ENCODE data around the gene NME1. TPM values are rescaled to one million over a fixed set of nuclear protein-coding genes. Genes with fewer than 3 reads are reported as not detected.

NME1 gene
- total RNA-seq, 2 experiments from 2014 or later = 11.0 to 15.6 TPM

DNA sequence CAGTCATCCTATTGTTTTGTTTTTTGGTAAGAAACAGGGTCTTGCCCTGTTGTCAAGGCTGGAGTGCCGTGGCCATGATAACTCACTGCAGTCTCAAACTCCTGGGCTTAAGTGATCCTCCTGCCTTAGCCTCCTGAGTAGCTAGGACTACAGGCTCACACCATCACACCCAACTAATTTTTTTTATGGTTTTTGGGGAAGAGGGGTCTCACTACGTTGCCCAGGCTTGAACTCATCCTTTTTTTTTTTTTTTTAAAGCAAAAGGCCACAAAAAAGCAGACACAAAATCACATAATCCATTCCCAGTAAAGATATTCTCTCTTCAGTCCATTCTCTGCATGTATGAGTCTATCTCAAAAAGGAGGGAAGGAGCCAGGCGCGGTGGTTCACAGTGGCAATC, 38.2 kb upstream of the NME1 start:
- intact Hi-C loops (cut with DNase I, micrococcal nuclease) = no loop called here
- Histone ChIP-seq H3K9me3 (ENCODE audit: control insufficient read depth in 1 of 2, insufficient read depth in 1 of 2, low read length in 2 of 2) (no peaks in the 10 kb centered on the region), H3K27me3 (ENCODE audit: control insufficient read depth in 1 of 2, insufficient read depth in 2 of 2, low read length in 2 of 2) (no peaks in the 10 kb centered on the region), H3K4me3 (ENCODE audit: low read length) (no peak overlapping the region), H3K36me3 (ENCODE audit: insufficient read depth, low read length) (no peaks in the 10 kb centered on the region), H3K27ac (ENCODE audit: low read depth in 1 of 2, low read length in 2 of 2) (no peak overlapping the region), H3K4me1 (ENCODE audit: insufficient read depth, low read length) (peaks cover 36% of the 10 kb centered on the region)
- POLR2A ChIA-PET = no interaction called here
- Mint-ChIP-seq H3K4me3 (no peak overlapping the region), H3K9me3 (no peaks in the 10 kb centered on the region), H3K27ac (no peak overlapping the region), H3K36me3 (ENCODE audit: low read depth) (peaks cover 10% of the 10 kb centered on the region), H3K4me1 (ENCODE audit: low read depth) (peaks cover 50% of the 10 kb centered on the region), H3K27me3 (no peaks in the 10 kb centered on the region)
- no peak for DNase-seq
- CTCF ChIA-PET = interaction anchor here (1.9 kb wide), 1 partner anchor 38 kb away, joined by 4 read pairs; the partner anchor contains the start of gene NME1
- ATAC-seq (ENCODE audit: poor library complexity) = no peak
- TF ChIP-seq, protein P1, sequence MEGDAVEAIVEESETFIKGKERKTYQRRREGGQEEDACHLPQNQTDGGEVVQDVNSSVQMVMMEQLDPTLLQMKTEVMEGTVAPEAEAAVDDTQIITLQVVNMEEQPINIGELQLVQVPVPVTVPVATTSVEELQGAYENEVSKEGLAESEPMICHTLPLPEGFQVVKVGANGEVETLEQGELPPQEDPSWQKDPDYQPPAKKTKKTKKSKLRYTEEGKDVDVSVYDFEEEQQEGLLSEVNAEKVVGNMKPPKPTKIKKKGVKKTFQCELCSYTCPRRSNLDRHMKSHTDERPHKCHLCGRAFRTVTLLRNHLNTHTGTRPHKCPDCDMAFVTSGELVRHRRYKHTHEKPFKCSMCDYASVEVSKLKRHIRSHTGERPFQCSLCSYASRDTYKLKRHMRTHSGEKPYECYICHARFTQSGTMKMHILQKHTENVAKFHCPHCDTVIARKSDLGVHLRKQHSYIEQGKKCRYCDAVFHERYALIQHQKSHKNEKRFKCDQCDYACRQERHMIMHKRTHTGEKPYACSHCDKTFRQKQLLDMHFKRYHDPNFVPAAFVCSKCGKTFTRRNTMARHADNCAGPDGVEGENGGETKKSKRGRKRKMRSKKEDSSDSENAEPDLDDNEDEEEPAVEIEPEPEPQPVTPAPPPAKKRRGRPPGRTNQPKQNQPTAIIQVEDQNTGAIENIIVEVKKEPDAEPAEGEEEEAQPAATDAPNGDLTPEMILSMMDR (IDR thresholded peaks at IDR 0.05) = no peak

DNA sequence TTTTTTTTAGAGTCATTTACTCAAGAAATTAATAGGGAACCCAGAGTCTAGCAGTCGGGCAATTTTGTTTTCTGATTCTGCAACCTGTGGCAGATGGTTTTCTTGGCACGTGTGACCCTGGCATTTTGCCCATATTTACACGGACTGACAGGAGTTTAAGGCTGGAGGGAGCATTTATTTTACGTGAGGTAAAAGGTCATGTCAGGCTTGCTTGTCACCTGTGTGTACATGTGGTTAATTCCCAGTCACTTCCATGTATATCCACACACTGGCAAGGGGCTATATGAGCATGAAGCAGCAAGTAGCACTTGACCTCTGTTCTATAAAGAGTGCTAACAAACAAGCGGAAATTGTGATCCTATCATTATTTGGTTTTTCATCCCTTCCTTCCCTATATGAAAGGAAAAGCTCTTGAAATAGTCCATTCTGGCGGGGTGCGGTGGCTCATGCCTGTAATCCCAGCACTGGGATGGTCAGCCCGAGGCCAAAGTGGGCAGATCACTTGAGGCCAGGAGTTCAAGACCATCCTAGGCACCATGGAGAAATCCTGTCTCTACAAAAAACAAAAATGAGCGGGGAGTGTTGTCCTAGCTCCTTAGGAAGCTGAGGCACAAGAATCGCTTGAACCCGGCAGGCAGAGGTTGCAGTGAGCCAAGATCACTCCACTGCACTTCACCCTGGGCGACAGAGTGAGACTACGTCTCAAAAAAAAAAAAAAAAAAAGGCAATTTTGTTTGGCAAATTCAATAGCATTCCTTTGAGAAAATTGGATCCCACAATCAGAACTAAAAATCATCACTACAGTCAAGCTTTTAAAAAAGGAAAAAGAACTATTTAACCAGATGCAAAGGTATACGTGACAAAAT, 34.8 kb upstream of the NME1 start:
- H3K27me3 Mint-ChIP-seq = no peaks in the 10 kb centered on the region
- ChIA-PET POLR2A (interaction anchor here (1.0 to 4.1 kb wide), 3 partner anchors 35 to 252 kb away, joined by 3 to 40 read pairs (median 32); partner anchors contain the start of genes NME1, NME2 and TOB1), CTCF (interaction anchor here (0.7 to 6.0 kb wide), 3 partner anchors 34 to 1031 kb away, joined by 4 to 43 read pairs (median 4); partner anchors contain the start of gene NME1)
- H3K27ac Mint-ChIP-seq = peak overlapping the region; percentile 94
- no peaks in the 10 kb centered on the region for H3K27me3 ChIP-seq (ENCODE audit: control insufficient read depth in 1 of 2, insufficient read depth in 2 of 2, low read length in 2 of 2)
- no peaks in the 10 kb centered on the region for H3K36me3 ChIP-seq (ENCODE audit: insufficient read depth, low read length)
- H3K9me3 Mint-ChIP-seq = no peaks in the 10 kb centered on the region
- H3K4me3 ChIP-seq (ENCODE audit: low read length) = peak overlapping the region; percentile 96
- peak overlapping the region; percentile 96 for H3K4me3 Mint-ChIP-seq
- intact Hi-C loops (cut with DNase I, micrococcal nuclease) = loop anchor here (1.0 to 2.0 kb wide), 2 partner anchors 20 to 22 kb away; no protein-coding TSS in a partner anchor
- H3K27ac ChIP-seq (ENCODE audit: low read depth in 1 of 2, low read length in 2 of 2) = no peak overlapping the region
- peaks cover 67% of the 10 kb centered on the region for H3K4me1 Mint-ChIP-seq (ENCODE audit: low read depth)
- H3K4me1 ChIP-seq (ENCODE audit: insufficient read depth, low read length) = peaks cover 46% of the 10 kb centered on the region
- H3K36me3 Mint-ChIP-seq (ENCODE audit: low read depth) = peaks cover 5% of the 10 kb centered on the region
- DNase-seq (peak in 2 of 14 experiments; percentile 27 to 29), ATAC-seq (ENCODE audit: poor library complexity) (no peak)
- TF ChIP-seq, protein P1 (IDR thresholded peaks at IDR 0.05) = no peak
- H3K9me3 ChIP-seq (ENCODE audit: control insufficient read depth in 1 of 2, insufficient read depth in 1 of 2, low read length in 2 of 2) = no peaks in the 10 kb centered on the region

DNA sequence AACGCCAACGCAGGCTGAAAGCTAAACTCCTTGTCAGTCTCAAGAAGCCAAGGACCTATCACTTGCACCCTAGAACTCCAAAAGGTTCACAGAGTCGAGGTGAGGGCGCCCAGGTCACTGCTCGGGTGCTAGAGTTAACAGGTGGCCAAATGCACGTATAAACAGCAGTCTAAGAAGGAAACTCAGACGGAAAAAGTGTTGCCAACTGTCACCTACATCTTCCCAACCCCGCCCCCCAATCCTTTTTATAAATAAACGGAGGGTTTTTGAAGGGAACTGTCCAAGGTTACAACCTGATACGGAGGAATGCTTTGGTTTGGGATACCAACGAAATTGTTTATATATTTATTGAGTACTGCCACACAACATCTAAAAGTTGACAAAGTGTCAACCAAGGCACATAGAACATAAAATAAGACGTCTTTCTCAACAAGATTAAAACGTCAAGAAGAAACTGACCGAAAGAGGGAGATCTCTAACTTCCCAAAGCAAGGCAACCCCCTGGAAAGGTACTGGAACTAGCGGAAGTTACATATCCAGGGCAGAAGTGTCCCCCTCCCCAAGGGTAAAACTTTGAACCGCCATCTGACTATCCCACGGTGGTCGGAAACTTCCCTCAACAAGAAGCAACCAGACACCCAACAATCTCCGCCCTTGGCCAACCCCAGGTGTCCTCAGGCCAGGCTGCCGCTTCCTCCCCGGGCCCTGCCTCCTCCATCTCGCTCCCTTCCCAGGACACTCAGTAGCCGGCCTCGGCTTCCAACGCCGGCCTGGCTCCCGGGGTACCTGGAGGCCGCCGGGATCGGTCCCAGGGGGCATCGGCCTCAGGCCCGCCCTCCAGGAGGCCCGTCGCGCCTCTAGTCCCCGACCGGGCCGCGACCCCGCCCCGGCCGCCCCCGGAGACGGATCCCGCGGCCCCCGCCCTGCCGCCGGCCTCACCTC, 33.7 kb upstream of the NME1 start:
- Histone ChIP-seq H3K4me3 (ENCODE audit: low read length) (peak overlapping the region; percentile 96), H3K27me3 (ENCODE audit: control insufficient read depth in 1 of 2, insufficient read depth in 2 of 2, low read length in 2 of 2) (no peaks in the 10 kb centered on the region), H3K36me3 (ENCODE audit: insufficient read depth, low read length) (no peaks in the 10 kb centered on the region), H3K9me3 (ENCODE audit: control insufficient read depth in 1 of 2, insufficient read depth in 1 of 2, low read length in 2 of 2) (no peaks in the 10 kb centered on the region), H3K4me1 (ENCODE audit: insufficient read depth, low read length) (peaks cover 43% of the 10 kb centered on the region), H3K27ac (ENCODE audit: low read depth in 1 of 2, low read length in 2 of 2) (peak overlapping the region; percentile 92)
- peaks cover 5% of the 10 kb centered on the region for H3K36me3 Mint-ChIP-seq (ENCODE audit: low read depth)
- H3K27ac Mint-ChIP-seq = peak overlapping the region; percentile 94
- DNase-seq (peak in 13 of 14 experiments; percentile 3 to 70 (median 13)), ATAC-seq (ENCODE audit: poor library complexity) (peak; percentile 3)
- peak overlapping the region; percentile 96 for H3K4me3 Mint-ChIP-seq
- H3K4me1 Mint-ChIP-seq (ENCODE audit: low read depth) = peaks cover 67% of the 10 kb centered on the region
- CTCF ChIA-PET = interaction anchor here (0.7 to 6.0 kb wide), 3 partner anchors 33 to 1032 kb away, joined by 4 to 43 read pairs (median 4); partner anchors contain the start of gene NME1
- H3K27me3 Mint-ChIP-seq = no peaks in the 10 kb centered on the region
- H3K9me3 Mint-ChIP-seq = no peaks in the 10 kb centered on the region
- TF ChIP-seq, protein P1 (IDR thresholded peaks at IDR 0.05) = no peak
- POLR2A ChIA-PET = interaction anchor here (0.6 to 4.1 kb wide), 18 partner anchors 22 to 369 kb away, joined by 3 to 40 read pairs (median 4); partner anchors contain the start of genes NME1, NME2 and TOB1
- intact Hi-C loops (cut with DNase I, micrococcal nuclease) = loop anchor here (1.0 to 5.0 kb wide), 5 partner anchors 21 to 267 kb away; partner anchors contain the start of genes MBTD1 (in 1 of the 2), NME1 (in 1 of the 2) and UTP18 (in 1 of the 2)
